Mucosa of descending colon (tissue), 3 donors: ENCODE data around the gene BACH1. TPM values are rescaled to one million over a fixed set of nuclear protein-coding genes. Genes with fewer than 3 reads are reported as not detected.

Experiments used
- ATAC-seq: fragments of 200-7000 bp; cut with Tn5 transposase; one replicate; pipeline ENCODE4 v1.9.1; 2020; ENCODE audit warnings: mild to moderate bottlenecking, moderate library complexity
- DNase-seq, 3 donors: peaks; one replicate each; pipeline ENCODE4 v3.0.0-alpha.2; 2020
- H3K36me3 ChIP-seq: fragments of 200-600 bp; one replicate; pipeline ENCODE4 v1.8.0; 2021; ENCODE audit warnings: low read depth, mild to moderate bottlenecking
- H3K4me1 ChIP-seq: fragments of 200-600 bp; one replicate; pipeline ENCODE4 v1.8.0; 2021; ENCODE audit warnings: low read depth, mild to moderate bottlenecking
- H3K4me3 ChIP-seq: fragments of 200-600 bp; one replicate; pipeline ENCODE4 v1.8.0; 2021; ENCODE audit warnings: mild to moderate bottlenecking
- H3K9me3 ChIP-seq: fragments of 200-600 bp; one replicate; pipeline ENCODE4 v1.8.0; 2021; ENCODE audit warnings: mild to moderate bottlenecking
- CTCF ChIP-seq: fragments of 200-600 bp; IDR thresholded peaks from one replicate; pipeline ENCODE4 v1.8.0; 2022; ENCODE audit warnings: antibody characterized with exemption, mild to moderate bottlenecking
- intact Hi-C, 2 donors: fragments of 100-400 bp; cut with DNase I in 1 of 2; cut with micrococcal nuclease in 1 of 2; formaldehyde crosslinking; loops; one replicate each; pipeline versions ENCODE4 v1.11.0 to v1.11.1; 2022; cut with DNase I, micrococcal nuclease
- total RNA-seq, 3 donors: library from RNA; stranded (reverse); fragmentation: NEBNext Ultra II Directional in 2 of 3; extraction: Animal tissue kit (Norgen Biotek cat#: 25700) in 2 of 3; gene quantifications; one replicate each; pipeline versions ENCODE4 v1.2.1 to v1.2.4, GENCODE V29; 2021 to 2023
- donor health status: DM: no; HTN: no; CAD: no; lungs with moderate emphysema.
- donor health status: DM: no; HTN: no; CAD: no.
- donor health status: DM: no; HTN: yes; CAD: no.

Gene BACH1
- total RNA-seq, 3 donors from 2014 or later = 54.0 to 107 (median 57.2) TPM

GRCh38 chr21:29387598-29387997 is 88.9 kb downstream of the BACH1 start:
- Histone ChIP-seq H3K36me3 (no peaks in the 10 kb centered on the region), H3K9me3 (no peaks in the 10 kb centered on the region), H3K4me1 (no peaks in the 10 kb centered on the region), H3K4me3 (no peak overlapping the region)
- intact Hi-C loops = no loop called here
- no peak for ATAC-seq
- TF ChIP-seq CTCF = no peak
- DNase-seq = no peak

- no peak for TF ChIP-seq CTCF
- no peaks in the 10 kb centered on the region for H3K4me1 ChIP-seq
- intact Hi-C loops = no loop called here
- no peaks in the 10 kb centered on the region for H3K9me3 ChIP-seq
- DNase-seq = no peak
- ATAC-seq = no peak
- H3K36me3 ChIP-seq = no peaks in the 10 kb centered on the region
- no peak overlapping the region for H3K4me3 ChIP-seq
Observed at GRCh38 chr21:29389136-29389535, 90.4 kb downstream of the BACH1 start.

GRCh38 chr21:29390778-29391177 is 92.1 kb downstream of the BACH1 start:
- TF ChIP-seq CTCF = no peak
- Histone ChIP-seq H3K36me3 (no peaks in the 10 kb centered on the region), H3K4me1 (no peaks in the 10 kb centered on the region), H3K9me3 (no peaks in the 10 kb centered on the region), H3K4me3 (no peak overlapping the region)
- ATAC-seq = no peak
- DNase-seq = no peak
- intact Hi-C loops = no loop called here

- no peaks in the 10 kb centered on the region for H3K9me3 ChIP-seq
- intact Hi-C loops = no loop called here
- H3K36me3 ChIP-seq = no peaks in the 10 kb centered on the region
- no peak for ATAC-seq
- no peak for TF ChIP-seq CTCF
- H3K4me1 ChIP-seq = no peaks in the 10 kb centered on the region
- no peak overlapping the region for H3K4me3 ChIP-seq
- no peak for DNase-seq
Observed at GRCh38 chr21:29394051-29394450, 95.3 kb downstream of the BACH1 start.

Other genes with a start within 250 kb of the BACH1 start
- gene CCT8, start 225.3 kb upstream of the BACH1 start, total RNA-seq = 100 to 1,000 TPM in 1 of 3 donors, 10 to 100 TPM in 2; 76.2 to 103 (median 95.1) TPM
- 1 to 10 TPM; 2.2 to 7.9 (median 4.3) TPM for gene MAP3K7CL, start 168.3 kb upstream of the BACH1 start, total RNA-seq